Trophoblast cell (in vitro differentiated cells and primary cell): ENCODE data around the gene GTSF1L.

ENCODE experiments used
- DNase-seq, 2 donors: peaks; one replicate each; pipeline ENCODE4 v3.0.0-alpha.2; 2016
- H2AFZ ChIP-seq: 2 replicates; pipeline ENCODE4 v1.6.1; 2013; ENCODE audit warnings: low read length, moderate library complexity, mild to moderate bottlenecking; ENCODE audit not compliant: insufficient read depth, poor library complexity
- H2AK5ac ChIP-seq: 2 replicates; pipeline ENCODE4 v1.6.1; 2013; ENCODE audit warnings: mild to moderate bottlenecking, low read length
- H2BK120ac ChIP-seq: 2 replicates; pipeline ENCODE4 v1.6.1; 2013; ENCODE audit warnings: low read length, mild to moderate bottlenecking, moderate library complexity; ENCODE audit not compliant: insufficient read depth, poor library complexity
- H2BK12ac ChIP-seq: 2 replicates; pipeline ENCODE4 v1.6.1; 2013; ENCODE audit warnings: mild to moderate bottlenecking, low read length, moderate library complexity
- H2BK5ac ChIP-seq: 2 replicates; pipeline ENCODE4 v1.6.1; 2013; ENCODE audit warnings: low read length, low read depth, moderate library complexity, mild to moderate bottlenecking; ENCODE audit not compliant: poor library complexity
- H3K14ac ChIP-seq: 2 replicates; pipeline ENCODE4 v1.6.1; 2013; ENCODE audit warnings: mild to moderate bottlenecking, low read length
- H3K18ac ChIP-seq: 2 replicates; pipeline ENCODE4 v1.6.1; 2013; ENCODE audit warnings: mild to moderate bottlenecking, low read length
- H3K23ac ChIP-seq: 2 replicates; pipeline ENCODE4 v1.6.1; 2013; ENCODE audit warnings: low read length
- H3K27ac ChIP-seq: 2 replicates; pipeline ENCODE4 v1.5.1; 2013; ENCODE audit warnings: low read depth, mild to moderate bottlenecking, inconsistent platforms, low read length, moderate library complexity
- H3K27me3 ChIP-seq: 2 replicates; pipeline ENCODE4 v1.6.1; 2013; ENCODE audit warnings: inconsistent platforms, mild to moderate bottlenecking, low read length, moderate library complexity; ENCODE audit not compliant: insufficient read depth
- H3K36me3 ChIP-seq, 2 experiments: 1 replicate in 1 of 2; 2 replicates in 1 of 2; pipeline ENCODE4 v1.6.1; 2013; ENCODE audit warnings: low read length in 2 of 2, mild to moderate bottlenecking in 2 of 2, moderate library complexity in 1 of 2; ENCODE audit not compliant: insufficient read depth in 2 of 2, control insufficient read depth in 1 of 2
- H3K4ac ChIP-seq: 2 replicates; pipeline ENCODE4 v1.6.1; 2013; ENCODE audit warnings: low read depth, mild to moderate bottlenecking, low read length, moderate library complexity
- H3K4me1 ChIP-seq, 2 experiments: 1 replicate in 1 of 2; 2 replicates in 1 of 2; pipeline ENCODE4 v1.6.1; 2013; ENCODE audit warnings: low read length in 2 of 2, mild to moderate bottlenecking in 2 of 2, moderate library complexity in 1 of 2; ENCODE audit not compliant: insufficient read depth in 2 of 2, control insufficient read depth in 1 of 2
- H3K4me2 ChIP-seq: 2 replicates; pipeline ENCODE4 v1.6.1; 2013; ENCODE audit warnings: inconsistent platforms, mild to moderate bottlenecking, low read length, moderate library complexity
- H3K4me3 ChIP-seq: 2 replicates; pipeline ENCODE4 v1.5.1; 2013; ENCODE audit warnings: mild to moderate bottlenecking, low read depth, low read length, inconsistent platforms
- H3K79me1 ChIP-seq: one replicate; pipeline ENCODE4 v1.6.1; 2013; ENCODE audit warnings: low read length
- H3K79me2 ChIP-seq: 2 replicates; pipeline ENCODE4 v1.6.1; 2013; ENCODE audit warnings: low read length, mild to moderate bottlenecking; ENCODE audit not compliant: control insufficient read depth, insufficient read depth, poor library complexity
- H3K9ac ChIP-seq: 2 replicates; pipeline ENCODE4 v1.6.1; 2013; ENCODE audit warnings: mild to moderate bottlenecking, low read length
- H3K9me3 ChIP-seq: 2 replicates; pipeline ENCODE4 v1.6.1; 2013; ENCODE audit warnings: low read depth, mild to moderate bottlenecking, control low read depth, inconsistent platforms, low read length; ENCODE audit not compliant: insufficient read depth
- H4K12ac ChIP-seq: 2 replicates; pipeline ENCODE4 v1.6.1; 2013; ENCODE audit warnings: low read depth, mild to moderate bottlenecking, low read length, moderate library complexity
- H4K8ac ChIP-seq: 2 replicates; pipeline ENCODE4 v1.6.1; 2013; ENCODE audit warnings: low read depth, mild to moderate bottlenecking, low read length, moderate library complexity
- H4K91ac ChIP-seq: one replicate; pipeline ENCODE4 v1.6.1; 2013; ENCODE audit warnings: low read depth, mild to moderate bottlenecking, low read length, moderate library complexity
- WGBS: extraction: QIAGEN DNeasy Blood & Tissue Kit; methylation state at CpG from one replicate; pipeline ENCODE4 v1.1.7; 2013; ENCODE audit warnings: missing lambda C conversion rate; ENCODE audit not compliant: insufficient read length, insufficient coverage; ENCODE audit errors: extremely low coverage; 5-methylcytosine and 5-hydroxymethylcytosine counted together

GTSF1L gene

DNA sequence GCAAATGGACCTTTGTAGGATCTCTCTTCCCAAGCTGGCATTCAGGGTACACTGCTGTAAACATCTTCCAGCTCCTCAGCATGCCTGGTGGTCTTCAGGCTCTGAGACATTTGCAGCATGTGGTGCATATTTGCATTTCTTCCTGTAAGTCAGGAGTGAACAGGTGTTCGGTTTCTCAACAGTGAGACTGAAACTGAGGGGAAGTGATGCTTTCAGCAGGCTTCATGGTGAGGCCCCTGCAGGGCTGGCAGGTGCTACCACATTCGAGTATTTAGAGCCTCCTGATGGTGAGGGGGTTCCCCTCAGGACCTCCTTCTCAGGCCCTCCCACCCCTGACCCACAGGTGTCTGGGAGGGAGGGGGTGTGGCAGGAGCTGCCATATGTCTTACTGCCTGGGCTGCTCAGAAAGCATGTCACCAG is 44.8 kb downstream of the GTSF1L start:
- Histone ChIP-seq H2AFZ (no peak overlapping the region), H3K4me3 (no peak overlapping the region), H3K9ac (no peak overlapping the region), H3K18ac (no peak overlapping the region), H2AK5ac (no peak overlapping the region), H3K79me1 (no peaks in the 10 kb centered on the region), H3K4me2 (no peak overlapping the region), H3K27ac (no peak overlapping the region), H3K27me3 (no peaks in the 10 kb centered on the region), H3K4ac (no peak overlapping the region), H3K14ac (no peak overlapping the region), H4K91ac (no peak overlapping the region), H2BK12ac (no peak overlapping the region), H3K23ac (no peak overlapping the region), H3K9me3 (no peaks in the 10 kb centered on the region), H4K8ac (no peak overlapping the region), H2BK5ac (no peak overlapping the region), H2BK120ac (no peak overlapping the region), H3K4me1 (no peaks in the 10 kb centered on the region), H3K79me2 (no peaks in the 10 kb centered on the region), H3K36me3 (peaks cover 22 to 29% of the 10 kb centered on the region in 2 experiments), H4K12ac (no peak overlapping the region)
- WGBS, result no CpG with 5 or more reads among the region's 2 CpGs
- no peak for DNase-seq

DNA sequence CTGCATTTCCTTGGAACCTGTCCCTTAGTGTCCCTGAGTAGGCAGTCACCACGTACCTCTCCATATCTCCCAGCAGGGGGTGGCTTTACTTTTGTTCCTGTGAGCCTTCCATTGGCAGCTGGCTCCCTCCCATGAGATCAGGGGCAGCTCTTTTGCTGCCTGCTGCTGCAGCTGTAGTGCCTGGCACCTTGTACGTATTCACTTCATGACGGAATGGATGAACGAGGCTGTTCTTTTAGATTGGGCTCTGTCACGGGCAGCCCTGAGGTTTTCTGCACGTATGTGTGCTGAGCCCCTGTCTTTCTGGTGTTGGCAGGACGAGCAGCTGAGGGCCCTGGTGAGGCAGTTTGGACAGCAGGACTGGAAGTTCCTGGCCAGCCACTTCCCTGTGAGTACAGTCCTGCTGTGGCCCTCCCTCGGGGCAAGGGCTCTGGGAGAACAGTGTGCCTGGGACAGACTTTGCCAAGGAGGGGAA is 45.3 kb downstream of the GTSF1L start:
- Histone ChIP-seq H3K27me3 (no peaks in the 10 kb centered on the region), H2BK120ac (no peak overlapping the region), H4K8ac (no peak overlapping the region), H3K9ac (no peak overlapping the region), H3K4me1 (no peaks in the 10 kb centered on the region), H3K79me2 (no peaks in the 10 kb centered on the region), H2AK5ac (no peak overlapping the region), H3K4me3 (no peak overlapping the region), H4K12ac (no peak overlapping the region), H2AFZ (no peak overlapping the region), H3K23ac (no peak overlapping the region), H3K4ac (no peak overlapping the region), H3K14ac (no peak overlapping the region), H2BK5ac (no peak overlapping the region), H2BK12ac (no peak overlapping the region), H3K9me3 (no peaks in the 10 kb centered on the region), H3K18ac (no peak overlapping the region), H3K79me1 (no peaks in the 10 kb centered on the region), H4K91ac (no peak overlapping the region), H3K27ac (no peak overlapping the region), H3K36me3 (peaks cover 17 to 24% of the 10 kb centered on the region in 2 experiments), H3K4me2 (no peak overlapping the region)
- no CpG with 5 or more reads among the region's 8 CpGs for WGBS
- no peak for DNase-seq

DNA sequence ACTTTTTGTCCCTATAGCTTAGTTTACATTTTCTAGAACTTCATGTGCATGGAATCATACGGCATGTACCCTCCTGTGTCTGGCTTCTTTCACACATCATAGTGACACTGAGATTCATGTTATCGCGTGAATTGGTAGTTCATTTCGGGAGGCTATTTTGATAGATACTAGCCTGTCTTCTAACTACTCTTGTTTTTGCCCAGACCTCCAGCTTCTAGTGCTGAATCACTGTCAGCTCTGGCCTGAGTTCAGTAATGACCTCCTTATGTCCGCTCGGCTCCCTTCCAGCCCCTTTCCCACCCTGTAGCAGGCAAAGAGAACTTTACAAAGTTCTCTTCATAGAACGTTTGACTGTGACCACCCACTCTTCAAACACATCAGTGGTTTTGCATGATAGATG is 45.8 kb downstream of the GTSF1L start:
- no peak overlapping the region for H2AFZ ChIP-seq
- H3K79me2 ChIP-seq, result no peaks in the 10 kb centered on the region
- H3K14ac ChIP-seq, result no peak overlapping the region
- peaks cover 16 to 19% of the 10 kb centered on the region in 2 experiments for H3K36me3 ChIP-seq
- H4K91ac ChIP-seq, result no peak overlapping the region
- no peak overlapping the region for H3K18ac ChIP-seq
- no peaks in the 10 kb centered on the region for H3K9me3 ChIP-seq
- no peak overlapping the region for H3K4me3 ChIP-seq
- no peak overlapping the region for H3K9ac ChIP-seq
- no peak overlapping the region for H2BK5ac ChIP-seq
- H2AK5ac ChIP-seq, result no peak overlapping the region
- H4K8ac ChIP-seq, result no peak overlapping the region
- H3K23ac ChIP-seq, result no peak overlapping the region
- no peak for DNase-seq
- no peak overlapping the region for H3K27ac ChIP-seq
- no peak overlapping the region for H3K4ac ChIP-seq
- H3K4me1 ChIP-seq, result no peaks in the 10 kb centered on the region
- H3K4me2 ChIP-seq, result no peak overlapping the region
- no peaks in the 10 kb centered on the region for H3K27me3 ChIP-seq
- no peak overlapping the region for H2BK120ac ChIP-seq
- no peaks in the 10 kb centered on the region for H3K79me1 ChIP-seq
- no CpG with 5 or more reads among the region's 7 CpGs for WGBS
- H2BK12ac ChIP-seq, result no peak overlapping the region
- H4K12ac ChIP-seq, result no peak overlapping the region

DNA sequence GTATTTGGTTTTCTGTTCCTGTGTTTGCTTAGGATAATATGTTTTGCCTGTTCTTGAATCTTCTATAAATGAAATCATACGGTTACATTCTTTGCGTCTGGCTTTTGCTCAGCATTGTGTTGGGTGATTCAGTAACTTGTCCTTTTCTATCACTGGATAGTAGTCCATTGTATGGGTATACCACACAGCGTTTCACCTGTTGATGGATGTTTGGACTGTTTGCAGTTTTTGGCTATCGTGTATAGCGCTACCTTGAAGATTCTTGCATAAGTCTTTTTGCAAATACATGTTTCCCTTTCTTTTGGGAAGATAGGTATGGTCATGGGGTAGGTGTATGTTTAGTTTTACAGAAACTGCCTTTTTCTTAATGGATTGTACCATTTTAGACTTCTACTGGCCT is 50.4 kb downstream of the GTSF1L start:
- Histone ChIP-seq H4K91ac (no peak overlapping the region), H3K27ac (no peak overlapping the region), H3K36me3 (peaks cover 4 to 8% of the 10 kb centered on the region in 2 experiments), H3K14ac (no peak overlapping the region), H2BK120ac (no peak overlapping the region), H2AFZ (no peak overlapping the region), H3K18ac (no peak overlapping the region), H3K27me3 (no peaks in the 10 kb centered on the region), H2BK5ac (no peak overlapping the region), H2AK5ac (no peak overlapping the region), H3K9ac (no peak overlapping the region), H3K9me3 (no peaks in the 10 kb centered on the region), H3K79me2 (no peaks in the 10 kb centered on the region), H2BK12ac (no peak overlapping the region), H3K79me1 (no peaks in the 10 kb centered on the region), H4K12ac (no peak overlapping the region), H3K4me2 (no peak overlapping the region), H3K4me3 (no peak overlapping the region), H3K23ac (no peak overlapping the region), H4K8ac (no peak overlapping the region), H3K4me1 (no peaks in the 10 kb centered on the region), H3K4ac (no peak overlapping the region)
- no peak for DNase-seq
- no CpG with 5 or more reads among the region's 5 CpGs for WGBS
